CD4-positive, alpha-beta memory T cell (primary cell): Measurements from ENCODE around the gene LAMA5. TPM values are rescaled to one million over a fixed set of nuclear protein-coding genes. Genes with fewer than 3 reads are reported as not detected.

Experiments used
- CTCF ChIA-PET: fragments of 350-600 bp; sonication (Branson Sonifier 250); formaldehyde crosslinking; loops from one replicate; lab custom pipeline; 2021; ENCODE audit warnings: inconsistent platforms; ENCODE audit not compliant: partially characterized antibody; lab: Charles Lee
- POLR2A ChIA-PET: fragments of 350-600 bp; sonication (Branson Sonifier 250); formaldehyde crosslinking; loops from one replicate; lab custom pipeline; 2021; ENCODE audit not compliant: partially characterized antibody; lab: Charles Lee
- DNase-seq, 5 donors: peaks; one replicate each; pipeline versions ENCODE4 v3.0.0 to v3.0.0-alpha.2; 2020 to 2022; ENCODE audit warnings: mixed read lengths in 1 of 5
- H3K27ac ChIP-seq: one replicate; pipeline ENCODE4 v1.7.0; 2013; ENCODE audit warnings: low read depth, low read length
- H3K27me3 ChIP-seq: 2 replicates; pipeline ENCODE4 v1.7.0; 2013; ENCODE audit warnings: mild to moderate bottlenecking, low read length, moderate library complexity; ENCODE audit not compliant: insufficient read depth
- H3K36me3 ChIP-seq: 2 replicates; pipeline ENCODE4 v1.7.0; 2013; ENCODE audit warnings: mild to moderate bottlenecking, low read length, moderate library complexity; ENCODE audit not compliant: insufficient read depth
- H3K4me1 ChIP-seq: 2 replicates; pipeline ENCODE4 v1.7.0; 2013; ENCODE audit warnings: mild to moderate bottlenecking, low read length, moderate library complexity; ENCODE audit not compliant: insufficient read depth
- H3K4me3 ChIP-seq, 2 donors: one replicate each; pipeline ENCODE4 v1.7.0; 2013; ENCODE audit warnings: low read length in 2 of 2, mild to moderate bottlenecking in 1 of 2
- H3K9me3 ChIP-seq, 2 donors: one replicate each; pipeline ENCODE4 v1.7.0; 2013; ENCODE audit warnings: low read length in 2 of 2, control low read depth in 1 of 2; ENCODE audit not compliant: control insufficient read depth in 1 of 2
- H3K27ac Mint-ChIP-seq, 7 donors: one replicate each; pipeline ENCODE4 v1.8.0; 2020 to 2021; ENCODE audit warnings: mixed read lengths in 7 of 7, mild to moderate bottlenecking in 6 of 7, inconsistent platforms in 3 of 7, moderate library complexity in 3 of 7
- H3K27me3 Mint-ChIP-seq, 2 donors: one replicate each; pipeline ENCODE4 v1.8.0; 2020 to 2021; ENCODE audit warnings: mixed read lengths in 2 of 2
- H3K36me3 Mint-ChIP-seq, 2 donors: one replicate each; pipeline ENCODE4 v1.8.0; 2020 to 2021; ENCODE audit warnings: mixed read lengths in 2 of 2, inconsistent platforms in 1 of 2, mild to moderate bottlenecking in 1 of 2
- H3K4me1 Mint-ChIP-seq, 4 donors: one replicate each; pipeline ENCODE4 v1.8.0; 2020 to 2021; ENCODE audit warnings: mixed read lengths in 4 of 4, mild to moderate bottlenecking in 1 of 4
- H3K4me3 Mint-ChIP-seq, 8 donors: one replicate each; pipeline ENCODE4 v1.8.0; 2020 to 2021; ENCODE audit warnings: mixed read lengths in 8 of 8, mild to moderate bottlenecking in 7 of 8, moderate library complexity in 6 of 8, inconsistent platforms in 3 of 8
- H3K9me3 Mint-ChIP-seq, 8 donors: one replicate each; pipeline ENCODE4 v1.8.0; 2020 to 2021; ENCODE audit warnings: mixed read lengths in 8 of 8, mild to moderate bottlenecking in 5 of 8, inconsistent platforms in 3 of 8, moderate library complexity in 1 of 8
- intact Hi-C: fragments of 100-400 bp; cut with micrococcal nuclease; formaldehyde crosslinking; loops from one replicate; pipeline ENCODE4 v1.15.1; 2023
- polyA plus RNA-seq, 2 donors: library from polyadenylated mRNA; unstranded; fragments of 300-500 nt; fragmentation: Illumina TruSeq; gene quantifications; one replicate each; pipeline ENCODE4 v1.2.3, GENCODE V29; 2021
- total RNA-seq, 2 experiments: library from RNA; stranded (reverse); gene quantifications; one replicate each; pipeline ENCODE4 v1.2.3, GENCODE V29; 2021

Gene LAMA5
- total and polyA plus RNA-seq, 4 experiments from 2014 or later, result 0.49 TPM; not detected in 3

- no peaks in the 10 kb centered on the region for H3K9me3 Mint-ChIP-seq
- peaks cover 49 to 65% of the 10 kb centered on the region in 2 donors for H3K36me3 Mint-ChIP-seq
- CTCF ChIA-PET, result no interaction called here
- intact Hi-C loops, result no loop called here
- peaks cover 71% of the 10 kb centered on the region for H3K36me3 ChIP-seq
- no peaks in the 10 kb centered on the region for H3K4me1 ChIP-seq
- H3K27ac ChIP-seq, result no peak overlapping the region
- no peak for DNase-seq
- H3K27me3 Mint-ChIP-seq, result no peaks in the 10 kb centered on the region
- no peak overlapping the region for H3K27ac Mint-ChIP-seq
- H3K27me3 ChIP-seq, result no peaks in the 10 kb centered on the region
- H3K4me3 ChIP-seq, result no peak overlapping the region
- POLR2A ChIA-PET, result interaction anchor here (0.6 kb wide), 1 partner anchor 95 kb away, joined by 3 read pairs; no protein-coding TSS in a partner anchor
- H3K4me1 Mint-ChIP-seq, result peaks cover 0 to 2% (median under 1%) of the 10 kb centered on the region in 4 donors
- H3K4me3 Mint-ChIP-seq, result no peak overlapping the region
- no peaks in the 10 kb centered on the region for H3K9me3 ChIP-seq
Observed at GRCh38 chr20:62282877-62283503, 84.1 kb downstream of the LAMA5 start.

GRCh38 chr20:62282103-62282502 is 85.0 kb downstream of the LAMA5 start:
- Mint-ChIP-seq H3K4me3 (no peak overlapping the region), H3K36me3 (peaks cover 51 to 73% of the 10 kb centered on the region in 2 donors), H3K27ac (peak overlapping the region in 1 of 7 donors; percentile 50), H3K4me1 (peaks cover 0 to 2% (median under 1%) of the 10 kb centered on the region in 4 donors), H3K9me3 (no peaks in the 10 kb centered on the region), H3K27me3 (no peaks in the 10 kb centered on the region)
- no peaks in the 10 kb centered on the region for H3K4me1 ChIP-seq
- no peak for DNase-seq
- POLR2A ChIA-PET, result no interaction called here
- no peaks in the 10 kb centered on the region for H3K27me3 ChIP-seq
- no peak overlapping the region for H3K27ac ChIP-seq
- CTCF ChIA-PET, result no interaction called here
- intact Hi-C loops, result no loop called here
- peaks cover 71% of the 10 kb centered on the region for H3K36me3 ChIP-seq
- no peak overlapping the region for H3K4me3 ChIP-seq
- H3K9me3 ChIP-seq, result no peaks in the 10 kb centered on the region

GRCh38 chr20:62281161-62281933 is 85.8 kb downstream of the LAMA5 start:
- no peak for DNase-seq
- H3K9me3 Mint-ChIP-seq, result no peaks in the 10 kb centered on the region
- Histone ChIP-seq H3K27ac (no peak overlapping the region), H3K4me3 (no peak overlapping the region), H3K4me1 (no peaks in the 10 kb centered on the region), H3K36me3 (peaks cover 65% of the 10 kb centered on the region), H3K27me3 (no peaks in the 10 kb centered on the region), H3K9me3 (no peaks in the 10 kb centered on the region)
- intact Hi-C loops, result no loop called here
- peak overlapping the region in 1 of 7 donors; percentile 15 for H3K27ac Mint-ChIP-seq
- ChIA-PET POLR2A (no interaction called here), CTCF (no interaction called here)
- no peaks in the 10 kb centered on the region for H3K27me3 Mint-ChIP-seq
- peaks cover 51 to 72% of the 10 kb centered on the region in 2 donors for H3K36me3 Mint-ChIP-seq
- H3K4me1 Mint-ChIP-seq, result peaks cover 0 to 2% (median under 1%) of the 10 kb centered on the region in 4 donors
- H3K4me3 Mint-ChIP-seq, result no peak overlapping the region

- POLR2A ChIA-PET, result no interaction called here
- H3K36me3 Mint-ChIP-seq, result peaks cover 54 to 75% of the 10 kb centered on the region in 2 donors
- Histone ChIP-seq H3K36me3 (peaks cover 55% of the 10 kb centered on the region), H3K27me3 (no peaks in the 10 kb centered on the region), H3K27ac (no peak overlapping the region), H3K4me3 (no peak overlapping the region), H3K9me3 (no peaks in the 10 kb centered on the region), H3K4me1 (no peaks in the 10 kb centered on the region)
- intact Hi-C loops, result no loop called here
- H3K27ac Mint-ChIP-seq, result no peak overlapping the region
- DNase-seq, result no peak
- H3K4me3 Mint-ChIP-seq, result no peak overlapping the region
- H3K27me3 Mint-ChIP-seq, result no peaks in the 10 kb centered on the region
- peaks cover 0 to 2% (median under 1%) of the 10 kb centered on the region in 4 donors for H3K4me1 Mint-ChIP-seq
- CTCF ChIA-PET, result no interaction called here
- no peaks in the 10 kb centered on the region for H3K9me3 Mint-ChIP-seq
Observed at GRCh38 chr20:62280303-62280702, 86.8 kb downstream of the LAMA5 start.

GRCh38 chr20:62277253-62277652 is 89.9 kb downstream of the LAMA5 start:
- no peak overlapping the region for H3K4me3 Mint-ChIP-seq

GRCh38 chr20:62276439-62276838 is 90.7 kb downstream of the LAMA5 start:
- H3K4me1 Mint-ChIP-seq, result peaks cover 0 to 5% (median 1%) of the 10 kb centered on the region in 4 donors
- Histone ChIP-seq H3K4me3 (no peak overlapping the region), H3K27me3 (no peaks in the 10 kb centered on the region), H3K27ac (no peak overlapping the region), H3K9me3 (no peaks in the 10 kb centered on the region), H3K4me1 (no peaks in the 10 kb centered on the region), H3K36me3 (peaks cover 55% of the 10 kb centered on the region)
- peak overlapping the region in 1 of 7 donors; percentile 60 for H3K27ac Mint-ChIP-seq
- ChIA-PET POLR2A (no interaction called here), CTCF (no interaction called here)
- peaks cover 58 to 80% of the 10 kb centered on the region in 2 donors for H3K36me3 Mint-ChIP-seq
- no peaks in the 10 kb centered on the region for H3K9me3 Mint-ChIP-seq
- H3K4me3 Mint-ChIP-seq, result no peak overlapping the region
- intact Hi-C loops, result no loop called here
- DNase-seq, result no peak
- no peaks in the 10 kb centered on the region for H3K27me3 Mint-ChIP-seq

More at GRCh38 chr20:62277253-62277652, 89.9 kb downstream of the LAMA5 start:
- Mint-ChIP-seq H3K4me1 (peaks cover 0 to 5% (median 1%) of the 10 kb centered on the region in 4 donors), H3K27ac (peak overlapping the region in 1 of 7 donors; percentile 57), H3K36me3 (peaks cover 65 to 81% of the 10 kb centered on the region in 2 donors), H3K27me3 (no peaks in the 10 kb centered on the region), H3K9me3 (no peaks in the 10 kb centered on the region)
- H3K27me3 ChIP-seq, result no peaks in the 10 kb centered on the region
- intact Hi-C loops, result no loop called here
- no peaks in the 10 kb centered on the region for H3K9me3 ChIP-seq
- no peak for DNase-seq
- POLR2A ChIA-PET, result no interaction called here
- peaks cover 57% of the 10 kb centered on the region for H3K36me3 ChIP-seq
- no peak overlapping the region for H3K4me3 ChIP-seq
- CTCF ChIA-PET, result no interaction called here
- H3K4me1 ChIP-seq, result no peaks in the 10 kb centered on the region
- no peak overlapping the region for H3K27ac ChIP-seq

GRCh38 chr20:62275219-62275618 is 91.9 kb downstream of the LAMA5 start:
- Mint-ChIP-seq H3K27me3 (no peaks in the 10 kb centered on the region), H3K4me1 (peaks cover 0 to 5% (median 1%) of the 10 kb centered on the region in 4 donors), H3K36me3 (peaks cover 46 to 68% of the 10 kb centered on the region in 2 donors), H3K4me3 (no peak overlapping the region), H3K9me3 (no peaks in the 10 kb centered on the region), H3K27ac (no peak overlapping the region)
- intact Hi-C loops, result no loop called here
- Histone ChIP-seq H3K4me1 (no peaks in the 10 kb centered on the region), H3K9me3 (no peaks in the 10 kb centered on the region), H3K27ac (no peak overlapping the region), H3K27me3 (no peaks in the 10 kb centered on the region), H3K36me3 (peaks cover 43% of the 10 kb centered on the region), H3K4me3 (no peak overlapping the region)
- ChIA-PET CTCF (no interaction called here), POLR2A (interaction anchor here (0.7 kb wide), 1 partner anchor 287 kb away, joined by 3 read pairs; no protein-coding TSS in a partner anchor)
- DNase-seq, result no peak
